Parathyroid adenoma (tissue), 2 donors: ENCODE measurements around the gene MDN1.
A peak's percentile ranks its signal among the peaks of the same experiment; 100 is the strongest.

Source experiments
- H2AFZ ChIP-seq: fragments of 300-600 bp; sonication (generic); one replicate; pipeline ENCODE4 v1.7.0; 2017; ENCODE audit warnings: antibody characterized with exemption, mild to moderate bottlenecking
- H3K27ac ChIP-seq: fragments of 300-600 bp; sonication (generic); one replicate; pipeline ENCODE4 v1.7.0; 2017
- H3K27me3 ChIP-seq: fragments of 300-600 bp; sonication (generic); one replicate; pipeline ENCODE4 v1.7.0; 2017; ENCODE audit warnings: low read length; ENCODE audit not compliant: control insufficient read depth, insufficient read depth
- H3K36me3 ChIP-seq: fragments of 300-600 bp; sonication (generic); one replicate; pipeline ENCODE4 v1.7.0; 2017; ENCODE audit warnings: low read length; ENCODE audit not compliant: control insufficient read depth, insufficient read depth
- H3K4me1 ChIP-seq: fragments of 300-600 bp; sonication (generic); one replicate; pipeline ENCODE4 v1.7.0; 2017; ENCODE audit warnings: control low read depth
- H3K4me2 ChIP-seq: fragments of 300-600 bp; sonication (generic); one replicate; pipeline ENCODE4 v1.7.0; 2017; ENCODE audit warnings: low read length
- H3K4me3 ChIP-seq: fragments of 300-600 bp; sonication (generic); one replicate; pipeline ENCODE4 v1.7.0; 2017; ENCODE audit warnings: low read depth, low read length
- H3K79me2 ChIP-seq: fragments of 300-600 bp; sonication (generic); one replicate; pipeline ENCODE4 v1.7.0; 2017; ENCODE audit warnings: control low read depth
- H3K9ac ChIP-seq: fragments of 300-600 bp; sonication (generic); one replicate; pipeline ENCODE4 v1.7.0; 2017; ENCODE audit warnings: mild to moderate bottlenecking
- H3K9me3 ChIP-seq: fragments of 300-600 bp; sonication (generic); one replicate; pipeline ENCODE4 v1.7.0; 2017; ENCODE audit warnings: low read length; ENCODE audit not compliant: control insufficient read depth
- CTCF ChIP-seq: fragments of 300-600 bp; sonication (generic); IDR thresholded peaks from one replicate; pipeline ENCODE4 v1.7.0; 2017; ENCODE audit warnings: antibody characterized with exemption, mild to moderate bottlenecking
- donor health status: primary hyperparathyroidism.

Gene MDN1

GRCh38 chr6:89819336-89820130, at the start of gene MDN1:
Gene MDN1, minus strand, starts transcription at chr6:89819794. Its CDS starts 187 bp downstream, at chr6:89819607.
- Histone ChIP-seq H3K4me1 (no peaks in the 10 kb centered on the region), H3K79me2 (peaks cover 9% of the 10 kb centered on the region), H3K9me3 (no peaks in the 10 kb centered on the region), H3K27me3 (no peaks in the 10 kb centered on the region), H2AFZ (peak within 1 kb of the TSS; percentile 83), H3K9ac (peak within 1 kb of the TSS; percentile 51), H3K27ac (peak within 1 kb of the TSS; percentile 77), H3K4me2 (peak within 1 kb of the TSS; percentile 99), H3K4me3 (peak within 1 kb of the TSS; percentile 89), H3K36me3 (no peaks in the 10 kb centered on the region)
- TF ChIP-seq CTCF = no peak

GRCh38 chr6:89866024-89866678, 46.6 kb upstream of the MDN1 start:
- Histone ChIP-seq H3K36me3 (no peaks in the 10 kb centered on the region), H3K27ac (no peak overlapping the region)

GRCh38 chr6:89862698-89863097, 43.1 kb upstream of the MDN1 start:
- no peaks in the 10 kb centered on the region for H3K27me3 ChIP-seq
- no peak overlapping the region for H3K4me3 ChIP-seq
- no peaks in the 10 kb centered on the region for H3K4me1 ChIP-seq
- no peaks in the 10 kb centered on the region for H3K36me3 ChIP-seq
- H3K9me3 ChIP-seq = no peaks in the 10 kb centered on the region
- no peak overlapping the region for H3K4me2 ChIP-seq
- no peak overlapping the region for H2AFZ ChIP-seq
- no peak overlapping the region for H3K27ac ChIP-seq
- no peaks in the 10 kb centered on the region for H3K79me2 ChIP-seq
- no peak for TF ChIP-seq CTCF
- H3K9ac ChIP-seq = no peak overlapping the region

More at GRCh38 chr6:89866024-89866678, 46.6 kb upstream of the MDN1 start:
- Histone ChIP-seq H3K79me2 (no peaks in the 10 kb centered on the region), H3K4me3 (no peak overlapping the region), H3K27me3 (no peaks in the 10 kb centered on the region), H3K9ac (no peak overlapping the region), H3K9me3 (no peaks in the 10 kb centered on the region), H3K4me1 (no peaks in the 10 kb centered on the region), H2AFZ (no peak overlapping the region), H3K4me2 (no peak overlapping the region)
- no peak for TF ChIP-seq CTCF

GRCh38 chr6:89862273-89862672, 42.7 kb upstream of the MDN1 start:
- Histone ChIP-seq H3K36me3 (no peaks in the 10 kb centered on the region), H2AFZ (no peak overlapping the region), H3K27me3 (no peaks in the 10 kb centered on the region), H3K4me2 (no peak overlapping the region), H3K4me1 (no peaks in the 10 kb centered on the region), H3K4me3 (no peak overlapping the region), H3K27ac (no peak overlapping the region), H3K9me3 (no peaks in the 10 kb centered on the region), H3K79me2 (no peaks in the 10 kb centered on the region), H3K9ac (no peak overlapping the region)
- TF ChIP-seq CTCF = no peak
